ENCODE measurements around the gene SGK2. TPM values are rescaled to one million over a fixed set of nuclear protein-coding genes. Genes with fewer than 3 reads are reported as not detected.

The SGK2 gene
- total and polyA plus RNA-seq, 2 of the 13 experiments (the other 11 are each of a cell fraction or from before 2014, with no cell fraction given), result 6.2 to 29.4 TPM

DNA sequence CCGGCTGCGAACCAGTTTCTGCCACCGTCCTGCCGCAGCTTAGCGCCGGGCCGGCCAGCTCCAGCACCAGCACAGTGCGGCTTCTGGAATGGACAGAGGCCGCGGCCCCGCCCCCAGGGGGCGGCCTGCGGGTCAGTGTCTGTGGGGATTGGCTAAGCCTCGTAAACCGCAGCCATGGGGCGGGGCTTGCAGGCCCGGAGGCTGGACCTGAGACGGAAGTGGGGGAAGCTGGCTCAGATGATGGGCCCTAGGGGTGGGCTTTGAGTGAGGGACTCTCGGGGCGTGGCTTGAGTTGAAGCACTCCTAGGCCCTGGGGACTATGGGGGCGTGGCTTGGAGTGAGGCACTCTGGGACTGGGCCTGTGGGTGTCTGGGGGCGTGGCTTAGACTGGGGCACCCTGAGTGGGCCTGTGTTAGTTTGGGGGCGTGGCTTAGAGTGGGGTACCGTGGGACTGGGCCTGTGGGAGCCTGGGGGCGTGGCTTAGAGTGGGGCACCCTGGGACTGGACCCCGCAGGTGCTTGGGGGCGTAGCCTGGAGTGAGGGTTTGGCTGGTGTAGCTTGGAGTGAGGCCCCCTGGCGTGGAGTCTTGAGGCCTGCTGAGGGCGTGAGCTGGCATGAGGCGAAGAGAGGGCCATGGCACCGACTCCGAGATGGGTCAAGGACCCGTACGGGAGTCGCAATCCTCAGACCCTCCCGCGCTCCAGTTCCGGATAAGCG is 44.7 kb upstream of the SGK2 start (continued):
- TF ChIP-seq ZNF629 (CRISPR knock-in tag; conservative IDR thresholded peaks at IDR 0.05) (no peak), PLRG1 (conservative IDR thresholded peaks at IDR 0.05) (no peak), ZNF580 (CRISPR knock-in tag; IDR thresholded peaks at IDR 0.05; ENCODE audit: borderline replicate concordance, low read depth) (peak; percentile 34; the same call in 1 of the 2 replicates), KDM5B (CRISPR knock-in tag; IDR thresholded peaks at IDR 0.05; ENCODE audit: borderline replicate concordance) (peak; percentile 81; the same call in 1 of the 2 replicates), ZFP36L1 (CRISPR knock-in tag; IDR thresholded peaks at IDR 0.05) (no peak), ZNF7 (CRISPR knock-in tag; IDR thresholded peaks at IDR 0.05) (no peak), ZNF446 (CRISPR knock-in tag; IDR thresholded peaks at IDR 0.05) (no peak), ZNF891 (CRISPR knock-in tag; IDR thresholded peaks at IDR 0.05) (peak; percentile 91; the same call in 1 of the 2 replicates), FOXC1 (CRISPR knock-in tag; IDR thresholded peaks at IDR 0.05; ENCODE audit: borderline replicate concordance) (peak; percentile 70; the same call in 1 of the 2 replicates), ZNF34 (CRISPR knock-in tag; IDR thresholded peaks at IDR 0.05; ENCODE audit: borderline replicate concordance) (no peak), ZBTB8A (CRISPR knock-in tag; IDR thresholded peaks at IDR 0.05; ENCODE audit: borderline replicate concordance, low read depth) (no peak), ZNF546 (CRISPR knock-in tag; conservative IDR thresholded peaks at IDR 0.05) (no peak), ATF3 (CRISPR knock-in tag; IDR thresholded peaks at IDR 0.05) (peak; percentile 49; the same call in 1 of the 2 replicates), ZNF468 (CRISPR knock-in tag; IDR thresholded peaks at IDR 0.05) (peak; percentile 11; the same call in 1 of the 2 replicates), ZNF510 (CRISPR knock-in tag; IDR thresholded peaks at IDR 0.05; ENCODE audit: low read depth) (no peak), RNF219 (CRISPR knock-in tag; IDR thresholded peaks at IDR 0.05) (no peak), GATAD1 (CRISPR knock-in tag; IDR thresholded peaks at IDR 0.05) (peak; percentile 57), MYNN (CRISPR knock-in tag; IDR thresholded peaks at IDR 0.05; ENCODE audit: low read depth) (no peak), HMGXB3 (CRISPR knock-in tag; IDR thresholded peaks at IDR 0.05; ENCODE audit: borderline replicate concordance) (no peak), ZBTB10 (CRISPR knock-in tag; IDR thresholded peaks at IDR 0.05; ENCODE audit: borderline replicate concordance) (0 out of 2 replicates have a peak, but pooled peaks have one; percentile 18)

All from HepG2 (cell line).